Measurements from ENCODE around the gene TTLL6. TPM values are rescaled to one million over a fixed set of nuclear protein-coding genes. Genes with fewer than 3 reads are reported as not detected.

TTLL6 gene
- 2.6 TPM for polyA plus RNA-seq (2013, experiment 1 of 4)
- polyA plus RNA-seq (2013, experiment 2 of 4): 4.0 TPM
- polyA plus RNA-seq (2013, experiment 3 of 4): 3.2 TPM
- 3.7 TPM for polyA plus RNA-seq (2013, experiment 4 of 4)

GRCh38 chr17:48816774-48817590, at the start of gene TTLL6:
Gene TTLL6, minus strand, starts transcription at chr17:48817229. Its CDS starts 157 bp downstream, at chr17:48817072.
- peak within 1 kb of the TSS; percentile 62 for H3K4me3 ChIP-seq (ENCODE audit: insufficient read depth, low read depth, low read length)
- WGBS, 2 experiments: 1 to 2% methylated on average over 64 of the region's 64 CpGs
- H3K27me3 ChIP-seq (ENCODE audit: control insufficient read depth, insufficient read depth, low read length, poor library complexity, severe bottlenecking): peaks cover 23% of the 10 kb centered on the region
- H3K9me3 ChIP-seq (ENCODE audit: control insufficient read depth, low read length): no peaks in the 10 kb centered on the region
- H3K27ac ChIP-seq (ENCODE audit: insufficient read depth, low read depth, low read length, poor library complexity, severe bottlenecking): peak within 1 kb of the TSS; percentile 56
- no peaks in the 10 kb centered on the region for H3K36me3 ChIP-seq (ENCODE audit: control insufficient read depth, insufficient read depth, low read length)
- peaks cover 18% of the 10 kb centered on the region for H3K4me1 ChIP-seq (ENCODE audit: control insufficient read depth, insufficient read depth, low read length)

GRCh38 chr17:48860456-48860855, 43.4 kb upstream of the TTLL6 start:
- Histone ChIP-seq H3K27me3 (ENCODE audit: control insufficient read depth, insufficient read depth, low read length, poor library complexity, severe bottlenecking) (no peaks in the 10 kb centered on the region), H3K36me3 (ENCODE audit: control insufficient read depth, insufficient read depth, low read length) (no peaks in the 10 kb centered on the region), H3K9me3 (ENCODE audit: control insufficient read depth, low read length) (peaks cover under 1% of the 10 kb centered on the region), H3K4me3 (ENCODE audit: insufficient read depth, low read depth, low read length) (no peak overlapping the region), H3K4me1 (ENCODE audit: control insufficient read depth, insufficient read depth, low read length) (no peaks in the 10 kb centered on the region), H3K27ac (ENCODE audit: insufficient read depth, low read depth, low read length, poor library complexity, severe bottlenecking) (peak overlapping the region; percentile 36)
- 94 to 96% methylated on average over 4 of the region's 4 CpGs for WGBS, 2 experiments

GRCh38 chr17:48860034-48860433, 43.0 kb upstream of the TTLL6 start:
- H3K27ac ChIP-seq (ENCODE audit: insufficient read depth, low read depth, low read length, poor library complexity, severe bottlenecking): peak overlapping the region; percentile 36
- no peaks in the 10 kb centered on the region for H3K36me3 ChIP-seq (ENCODE audit: control insufficient read depth, insufficient read depth, low read length)
- WGBS, 2 experiments: 96 to 98% methylated on average over 3 of the region's 3 CpGs
- no peaks in the 10 kb centered on the region for H3K9me3 ChIP-seq (ENCODE audit: control insufficient read depth, low read length)
- no peaks in the 10 kb centered on the region for H3K4me1 ChIP-seq (ENCODE audit: control insufficient read depth, insufficient read depth, low read length)
- H3K4me3 ChIP-seq (ENCODE audit: insufficient read depth, low read depth, low read length): no peak overlapping the region
- H3K27me3 ChIP-seq (ENCODE audit: control insufficient read depth, insufficient read depth, low read length, poor library complexity, severe bottlenecking): no peaks in the 10 kb centered on the region

GRCh38 chr17:48856122-48856821, 39.2 kb upstream of the TTLL6 start:
- Histone ChIP-seq H3K27ac (ENCODE audit: insufficient read depth, low read depth, low read length, poor library complexity, severe bottlenecking) (no peak overlapping the region), H3K4me3 (ENCODE audit: insufficient read depth, low read depth, low read length) (no peak overlapping the region), H3K27me3 (ENCODE audit: control insufficient read depth, insufficient read depth, low read length, poor library complexity, severe bottlenecking) (no peaks in the 10 kb centered on the region), H3K9me3 (ENCODE audit: control insufficient read depth, low read length) (no peaks in the 10 kb centered on the region), H3K36me3 (ENCODE audit: control insufficient read depth, insufficient read depth, low read length) (no peaks in the 10 kb centered on the region), H3K4me1 (ENCODE audit: control insufficient read depth, insufficient read depth, low read length) (no peaks in the 10 kb centered on the region)
- 82 to 84% methylated on average over 3 of the region's 3 CpGs for WGBS, 2 experiments

- Histone ChIP-seq H3K4me1 (ENCODE audit: control insufficient read depth, insufficient read depth, low read length) (no peaks in the 10 kb centered on the region), H3K9me3 (ENCODE audit: control insufficient read depth, low read length) (no peaks in the 10 kb centered on the region), H3K36me3 (ENCODE audit: control insufficient read depth, insufficient read depth, low read length) (no peaks in the 10 kb centered on the region), H3K27me3 (ENCODE audit: control insufficient read depth, insufficient read depth, low read length, poor library complexity, severe bottlenecking) (no peaks in the 10 kb centered on the region), H3K27ac (ENCODE audit: insufficient read depth, low read depth, low read length, poor library complexity, severe bottlenecking) (no peak overlapping the region), H3K4me3 (ENCODE audit: insufficient read depth, low read depth, low read length) (no peak overlapping the region)
- 94 to 95% methylated on average over 7 of the region's 7 CpGs for WGBS, 2 experiments
Observed at GRCh38 chr17:48854774-48855476, 37.9 kb upstream of the TTLL6 start.

- H3K4me1 ChIP-seq (ENCODE audit: control insufficient read depth, insufficient read depth, low read length): no peaks in the 10 kb centered on the region
- no peaks in the 10 kb centered on the region for H3K9me3 ChIP-seq (ENCODE audit: control insufficient read depth, low read length)
- H3K4me3 ChIP-seq (ENCODE audit: insufficient read depth, low read depth, low read length): no peak overlapping the region
- H3K27ac ChIP-seq (ENCODE audit: insufficient read depth, low read depth, low read length, poor library complexity, severe bottlenecking): no peak overlapping the region
- no peaks in the 10 kb centered on the region for H3K27me3 ChIP-seq (ENCODE audit: control insufficient read depth, insufficient read depth, low read length, poor library complexity, severe bottlenecking)
- 92 to 99% methylated on average over 4 of the region's 4 CpGs for WGBS, 2 experiments
- H3K36me3 ChIP-seq (ENCODE audit: control insufficient read depth, insufficient read depth, low read length): peaks cover 9% of the 10 kb centered on the region
Observed at GRCh38 chr17:48850792-48851323, 33.8 kb upstream of the TTLL6 start.

GRCh38 chr17:48843187-48843900, 26.3 kb upstream of the TTLL6 start:
- WGBS, 2 experiments: 94% methylated on average over 6 of the region's 6 CpGs
- H3K27ac ChIP-seq (ENCODE audit: insufficient read depth, low read depth, low read length, poor library complexity, severe bottlenecking): no peak overlapping the region
- H3K27me3 ChIP-seq (ENCODE audit: control insufficient read depth, insufficient read depth, low read length, poor library complexity, severe bottlenecking): no peaks in the 10 kb centered on the region

GRCh38 chr17:48842746-48843145, 25.7 kb upstream of the TTLL6 start:
- H3K9me3 ChIP-seq (ENCODE audit: control insufficient read depth, low read length): no peaks in the 10 kb centered on the region
- H3K27me3 ChIP-seq (ENCODE audit: control insufficient read depth, insufficient read depth, low read length, poor library complexity, severe bottlenecking): no peaks in the 10 kb centered on the region
- H3K36me3 ChIP-seq (ENCODE audit: control insufficient read depth, insufficient read depth, low read length): no peaks in the 10 kb centered on the region
- H3K4me1 ChIP-seq (ENCODE audit: control insufficient read depth, insufficient read depth, low read length): peaks cover 4% of the 10 kb centered on the region
- H3K27ac ChIP-seq (ENCODE audit: insufficient read depth, low read depth, low read length, poor library complexity, severe bottlenecking): no peak overlapping the region
- H3K4me3 ChIP-seq (ENCODE audit: insufficient read depth, low read depth, low read length): no peak overlapping the region
- WGBS, 2 experiments: 88 to 94% methylated on average over 3 of the region's 3 CpGs

More at GRCh38 chr17:48843187-48843900, 26.3 kb upstream of the TTLL6 start:
- H3K36me3 ChIP-seq (ENCODE audit: control insufficient read depth, insufficient read depth, low read length): no peaks in the 10 kb centered on the region
- no peak overlapping the region for H3K4me3 ChIP-seq (ENCODE audit: insufficient read depth, low read depth, low read length)
- no peaks in the 10 kb centered on the region for H3K9me3 ChIP-seq (ENCODE audit: control insufficient read depth, low read length)
- peaks cover 4% of the 10 kb centered on the region for H3K4me1 ChIP-seq (ENCODE audit: control insufficient read depth, insufficient read depth, low read length)

- H3K27me3 ChIP-seq (ENCODE audit: control insufficient read depth, insufficient read depth, low read length, poor library complexity, severe bottlenecking): no peaks in the 10 kb centered on the region
- peaks cover 4% of the 10 kb centered on the region for H3K4me1 ChIP-seq (ENCODE audit: control insufficient read depth, insufficient read depth, low read length)
- 88 to 94% methylated on average over 3 of the region's 3 CpGs for WGBS, 2 experiments
- no peaks in the 10 kb centered on the region for H3K9me3 ChIP-seq (ENCODE audit: control insufficient read depth, low read length)
- H3K27ac ChIP-seq (ENCODE audit: insufficient read depth, low read depth, low read length, poor library complexity, severe bottlenecking): no peak overlapping the region
- no peak overlapping the region for H3K4me3 ChIP-seq (ENCODE audit: insufficient read depth, low read depth, low read length)
- H3K36me3 ChIP-seq (ENCODE audit: control insufficient read depth, insufficient read depth, low read length): no peaks in the 10 kb centered on the region
Observed at GRCh38 chr17:48841395-48841831, 24.4 kb upstream of the TTLL6 start.

All from ectodermal cell (in vitro differentiated cells).